HUDEP-2 (cell line): ENCODE measurements around the gene ATRX.
"Not testable (repeated sequence)": the region's sequence is repeated elsewhere in the genome, so short reads cannot be mapped to it uniquely, and the experiment has no call there.

Experiments
- DNase-seq, 76 experiments: peaks; one replicate each; lab custom pipeline; 2025; ENCODE audit not compliant: unreplicated experiment in 76 of 76; lab: John Stamatoyannopoulos, UW

Gene ATRX, protein sequence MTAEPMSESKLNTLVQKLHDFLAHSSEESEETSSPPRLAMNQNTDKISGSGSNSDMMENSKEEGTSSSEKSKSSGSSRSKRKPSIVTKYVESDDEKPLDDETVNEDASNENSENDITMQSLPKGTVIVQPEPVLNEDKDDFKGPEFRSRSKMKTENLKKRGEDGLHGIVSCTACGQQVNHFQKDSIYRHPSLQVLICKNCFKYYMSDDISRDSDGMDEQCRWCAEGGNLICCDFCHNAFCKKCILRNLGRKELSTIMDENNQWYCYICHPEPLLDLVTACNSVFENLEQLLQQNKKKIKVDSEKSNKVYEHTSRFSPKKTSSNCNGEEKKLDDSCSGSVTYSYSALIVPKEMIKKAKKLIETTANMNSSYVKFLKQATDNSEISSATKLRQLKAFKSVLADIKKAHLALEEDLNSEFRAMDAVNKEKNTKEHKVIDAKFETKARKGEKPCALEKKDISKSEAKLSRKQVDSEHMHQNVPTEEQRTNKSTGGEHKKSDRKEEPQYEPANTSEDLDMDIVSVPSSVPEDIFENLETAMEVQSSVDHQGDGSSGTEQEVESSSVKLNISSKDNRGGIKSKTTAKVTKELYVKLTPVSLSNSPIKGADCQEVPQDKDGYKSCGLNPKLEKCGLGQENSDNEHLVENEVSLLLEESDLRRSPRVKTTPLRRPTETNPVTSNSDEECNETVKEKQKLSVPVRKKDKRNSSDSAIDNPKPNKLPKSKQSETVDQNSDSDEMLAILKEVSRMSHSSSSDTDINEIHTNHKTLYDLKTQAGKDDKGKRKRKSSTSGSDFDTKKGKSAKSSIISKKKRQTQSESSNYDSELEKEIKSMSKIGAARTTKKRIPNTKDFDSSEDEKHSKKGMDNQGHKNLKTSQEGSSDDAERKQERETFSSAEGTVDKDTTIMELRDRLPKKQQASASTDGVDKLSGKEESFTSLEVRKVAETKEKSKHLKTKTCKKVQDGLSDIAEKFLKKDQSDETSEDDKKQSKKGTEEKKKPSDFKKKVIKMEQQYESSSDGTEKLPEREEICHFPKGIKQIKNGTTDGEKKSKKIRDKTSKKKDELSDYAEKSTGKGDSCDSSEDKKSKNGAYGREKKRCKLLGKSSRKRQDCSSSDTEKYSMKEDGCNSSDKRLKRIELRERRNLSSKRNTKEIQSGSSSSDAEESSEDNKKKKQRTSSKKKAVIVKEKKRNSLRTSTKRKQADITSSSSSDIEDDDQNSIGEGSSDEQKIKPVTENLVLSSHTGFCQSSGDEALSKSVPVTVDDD (N-terminal part only)

GRCh38 chrX:77785486-77786364 is at the start of gene ATRX:
Gene ATRX, minus strand, starts transcription at chrX:77786216. Its CDS starts 215 bp downstream, at chrX:77786001.
- peak in 73 of 76 experiments; percentile 1 to 78 (median 46) for DNase-seq

- not testable (repeated sequence) for DNase-seq
These were observed 45.5 kb upstream of the ATRX start for GRCh38 chrX:77831544-77831943.

GRCh38 chrX:77821989-77822388 is 36.0 kb upstream of the ATRX start:
- DNase-seq = not testable (repeated sequence)

- no peak for DNase-seq
These were observed 34.2 kb upstream of the ATRX start for GRCh38 chrX:77820091-77820727.

GRCh38 chrX:77814210-77814609 is 28.2 kb upstream of the ATRX start:
- no peak for DNase-seq

- no peak for DNase-seq
These were observed 16.2 kb upstream of the ATRX start for GRCh38 chrX:77802201-77802600.

DNA sequence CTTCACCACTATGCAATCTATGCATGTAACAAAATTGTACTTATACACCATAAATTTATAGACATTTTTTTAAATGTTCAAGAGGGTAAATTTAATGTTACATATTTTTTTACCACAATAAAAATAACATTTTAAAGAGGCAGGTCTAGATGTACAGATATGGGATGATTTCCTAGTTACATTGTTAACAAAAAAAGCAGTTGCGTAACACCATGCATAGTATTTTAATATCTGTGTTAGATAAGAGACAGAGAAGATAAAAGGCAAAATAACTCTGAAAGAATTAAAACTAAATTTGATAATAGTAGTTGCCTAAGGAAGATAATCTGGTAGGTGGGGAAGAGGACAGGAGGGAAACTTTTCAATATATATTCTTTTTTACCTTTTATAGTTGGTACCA is 9.1 kb upstream of the ATRX start:
- DNase-seq = no peak

DNA sequence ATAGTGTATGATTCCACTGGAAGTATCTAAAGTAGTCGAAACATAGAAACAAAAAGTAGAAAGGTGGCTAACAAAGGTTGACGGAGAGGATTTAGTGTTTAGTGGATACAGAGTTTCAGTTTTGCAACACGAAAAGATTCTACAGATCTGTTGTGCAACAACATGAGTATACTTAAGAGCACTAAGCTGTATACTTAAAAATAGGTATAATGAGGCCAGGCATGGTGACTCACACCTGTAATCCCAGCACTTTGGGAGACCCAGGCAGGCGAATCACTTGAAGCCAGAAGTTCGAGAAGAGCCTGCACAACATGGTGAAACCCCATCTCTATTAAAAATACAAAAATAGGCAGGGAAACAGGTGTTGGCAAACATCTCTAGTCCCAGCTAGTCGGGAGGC is 7.9 kb upstream of the ATRX start:
- no peak for DNase-seq

GRCh38 chrX:77788050-77788449 is 2.0 kb upstream of the ATRX start:
- DNase-seq = peak in 23 of 76 experiments; percentile 1 to 69 (median 17)

DNA sequence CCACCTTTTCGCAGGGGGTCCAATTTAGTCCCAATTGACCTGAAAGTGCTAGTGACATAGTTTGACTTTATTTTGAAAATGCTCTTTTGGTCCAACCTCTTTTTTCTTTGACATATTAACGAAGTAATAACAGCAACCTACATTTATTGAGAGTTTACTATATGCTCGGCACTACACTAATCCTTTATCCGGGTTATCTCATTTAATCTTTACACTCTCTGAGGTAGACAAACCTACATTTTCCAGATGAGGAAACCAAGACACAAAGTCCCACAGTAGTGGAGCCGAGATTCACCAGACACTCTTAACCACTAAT is 307 bp upstream of the ATRX start:
- DNase-seq = peak in 1 of 76 experiments; percentile 1

GRCh38 chrX:77779695-77780094 is 6.3 kb downstream of the ATRX start:
- DNase-seq = no peak

DNA sequence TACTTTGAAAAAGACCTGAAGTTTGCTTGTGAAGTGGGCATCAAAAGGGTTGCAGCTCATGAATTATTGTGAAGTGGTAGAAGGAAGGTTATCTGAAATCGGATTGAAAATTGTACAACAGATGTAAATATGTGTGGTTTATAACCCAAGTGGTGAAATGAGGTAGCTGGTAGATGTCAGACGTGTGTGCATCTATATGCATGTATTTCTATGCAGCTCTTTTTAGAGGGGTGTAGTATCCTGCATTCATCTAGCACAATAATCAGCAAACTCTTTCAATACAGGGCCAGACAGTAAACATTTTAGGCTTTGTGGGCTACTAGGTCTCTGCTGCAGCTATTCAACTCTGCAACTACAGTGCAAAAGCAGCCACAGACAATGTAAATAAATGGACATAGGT is 9.4 kb downstream of the ATRX start:
- no peak for DNase-seq

- DNase-seq = peak in 7 of 76 experiments; percentile 0 to 10 (median 8)
These were observed 14.4 kb downstream of the ATRX start for GRCh38 chrX:77771601-77772000.

- DNase-seq = no peak
These were observed 17.2 kb downstream of the ATRX start for GRCh38 chrX:77768787-77769186.

GRCh38 chrX:77766212-77766611 is 19.8 kb downstream of the ATRX start:
- not testable (repeated sequence) for DNase-seq

DNA sequence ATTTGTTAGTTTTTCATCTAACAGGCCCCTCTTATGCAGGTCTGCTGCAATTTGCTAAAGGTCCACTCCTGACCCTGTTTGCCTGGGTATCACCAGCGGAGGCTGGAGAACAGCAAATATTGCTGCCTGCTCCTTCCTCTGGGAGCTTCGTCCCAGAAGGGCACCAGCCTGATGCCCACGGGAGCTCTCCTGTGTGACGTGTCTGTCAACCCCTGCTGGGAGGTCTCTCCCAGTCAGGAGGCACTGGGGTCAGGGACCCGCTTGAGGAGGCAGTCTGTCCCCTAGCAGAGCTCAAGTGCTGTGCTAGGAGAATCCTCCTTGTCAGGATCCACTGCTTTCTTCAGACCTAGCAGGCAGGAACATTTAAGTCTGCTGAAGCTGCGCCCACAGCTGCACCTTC is 30.5 kb downstream of the ATRX start:
- no peak for DNase-seq

GRCh38 chrX:77753942-77754341 is 32.1 kb downstream of the ATRX start:
- not testable (repeated sequence) for DNase-seq

DNA sequence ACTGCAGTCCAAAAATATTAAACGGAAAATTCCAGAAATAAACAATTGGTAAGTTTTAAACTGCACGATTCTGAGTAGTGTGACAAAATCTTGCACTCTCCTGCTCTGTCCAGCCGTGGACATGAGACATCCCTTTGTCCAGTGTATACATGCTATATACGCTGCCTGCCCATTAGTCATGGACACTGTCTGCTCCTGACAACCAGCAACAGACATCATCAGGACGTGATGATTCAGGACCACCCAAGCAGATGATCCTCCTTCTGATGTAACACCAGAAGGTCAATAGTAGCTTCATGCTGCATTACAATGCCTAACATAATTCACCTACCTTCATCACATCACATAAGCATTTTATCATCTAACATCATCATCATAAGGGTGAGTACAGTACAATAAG is 36.3 kb downstream of the ATRX start:
- no peak for DNase-seq

DNA sequence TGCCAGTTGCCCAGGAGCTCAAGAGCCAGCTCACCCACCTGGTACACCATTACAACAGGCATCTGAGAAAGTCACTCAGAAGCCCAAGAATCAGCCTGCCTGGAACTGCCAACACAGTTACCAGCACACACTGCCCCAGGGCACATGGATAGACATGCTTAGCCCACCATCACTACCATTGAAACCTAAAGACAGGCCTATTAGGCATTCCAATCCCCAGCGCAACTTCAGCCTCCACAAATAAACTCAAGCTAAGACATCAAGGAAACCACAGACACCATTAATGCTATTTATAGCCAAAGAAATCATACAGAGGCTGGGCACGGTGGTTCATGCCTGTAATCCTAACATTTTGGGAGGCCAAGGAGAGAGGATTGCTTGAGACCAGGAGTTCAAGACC is 42.3 kb downstream of the ATRX start:
- DNase-seq = no peak
